Coronary artery (tissue), 2 donors: ENCODE data around the gene GRPEL1.

Experiments used
- DNase-seq: peaks from one replicate; pipeline ENCODE4 v3.0.0-alpha.2; 2017; ENCODE audit warnings: low spot score
- H3K27ac ChIP-seq, 2 donors: fragments of 200-600 bp; sonication (generic); one replicate each; pipeline ENCODE4 v1.5.1; 2016 to 2019
- H3K4me3 ChIP-seq: fragments of 200-600 bp; sonication (generic); 2 replicates; pipeline ENCODE4 v1.5.1; 2016; ENCODE audit warnings: mild to moderate bottlenecking, moderate library complexity
- TF ChIP-seq, protein P1 (sequence below): fragments of 200-600 bp; sonication (generic); IDR thresholded peaks from one replicate; pipeline ENCODE4 v1.5.1; 2019; ENCODE audit warnings: antibody characterized with exemption

The GRPEL1 gene

DNA sequence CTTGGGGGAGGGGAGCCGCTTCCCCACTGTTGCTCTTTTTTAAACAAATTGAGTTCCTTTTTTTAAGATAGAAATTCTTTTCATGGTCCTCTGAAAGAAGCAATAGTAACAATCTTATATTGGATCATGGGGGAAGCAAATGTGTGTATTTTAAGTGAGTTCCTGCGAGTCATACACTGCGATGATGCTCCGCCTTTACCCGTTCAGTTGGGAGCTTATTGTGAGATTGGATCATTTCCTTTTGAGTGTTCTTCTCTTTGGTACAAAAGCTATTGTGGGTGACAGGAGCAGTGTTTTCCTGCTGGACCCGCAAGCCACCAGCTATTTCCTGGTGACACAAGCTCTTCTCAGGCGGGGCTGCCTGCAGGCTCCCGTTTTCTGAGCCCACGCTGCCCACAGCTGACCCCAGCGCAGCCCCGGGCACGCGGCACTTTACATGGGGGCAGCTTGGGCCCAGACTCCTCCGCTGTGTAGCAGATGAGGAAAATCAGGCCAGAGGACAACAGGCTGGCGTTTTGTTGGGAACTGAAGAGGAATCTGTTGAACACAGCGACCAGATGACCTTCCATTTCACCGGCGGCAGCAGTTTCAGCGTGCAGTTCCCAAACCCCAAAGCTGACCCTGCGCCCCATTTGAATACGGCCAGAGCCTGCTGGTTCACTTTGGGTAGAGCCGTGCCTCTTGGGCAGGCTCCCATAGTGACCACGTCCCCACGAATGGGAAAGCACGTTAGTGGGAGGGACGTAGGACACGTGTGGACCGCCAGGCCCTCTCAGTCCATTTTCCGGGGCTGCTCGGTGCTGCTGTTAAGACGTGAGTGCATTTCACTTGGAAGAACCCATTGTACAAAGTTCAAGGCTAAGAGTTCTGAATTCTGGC lies 12.5 kb downstream of the GRPEL1 start:
- no peak for DNase-seq
- H3K4me3 ChIP-seq, result no peak overlapping the region
- H3K27ac ChIP-seq, result no peak overlapping the region
- TF ChIP-seq, protein P1, sequence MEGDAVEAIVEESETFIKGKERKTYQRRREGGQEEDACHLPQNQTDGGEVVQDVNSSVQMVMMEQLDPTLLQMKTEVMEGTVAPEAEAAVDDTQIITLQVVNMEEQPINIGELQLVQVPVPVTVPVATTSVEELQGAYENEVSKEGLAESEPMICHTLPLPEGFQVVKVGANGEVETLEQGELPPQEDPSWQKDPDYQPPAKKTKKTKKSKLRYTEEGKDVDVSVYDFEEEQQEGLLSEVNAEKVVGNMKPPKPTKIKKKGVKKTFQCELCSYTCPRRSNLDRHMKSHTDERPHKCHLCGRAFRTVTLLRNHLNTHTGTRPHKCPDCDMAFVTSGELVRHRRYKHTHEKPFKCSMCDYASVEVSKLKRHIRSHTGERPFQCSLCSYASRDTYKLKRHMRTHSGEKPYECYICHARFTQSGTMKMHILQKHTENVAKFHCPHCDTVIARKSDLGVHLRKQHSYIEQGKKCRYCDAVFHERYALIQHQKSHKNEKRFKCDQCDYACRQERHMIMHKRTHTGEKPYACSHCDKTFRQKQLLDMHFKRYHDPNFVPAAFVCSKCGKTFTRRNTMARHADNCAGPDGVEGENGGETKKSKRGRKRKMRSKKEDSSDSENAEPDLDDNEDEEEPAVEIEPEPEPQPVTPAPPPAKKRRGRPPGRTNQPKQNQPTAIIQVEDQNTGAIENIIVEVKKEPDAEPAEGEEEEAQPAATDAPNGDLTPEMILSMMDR, result no peak

DNA sequence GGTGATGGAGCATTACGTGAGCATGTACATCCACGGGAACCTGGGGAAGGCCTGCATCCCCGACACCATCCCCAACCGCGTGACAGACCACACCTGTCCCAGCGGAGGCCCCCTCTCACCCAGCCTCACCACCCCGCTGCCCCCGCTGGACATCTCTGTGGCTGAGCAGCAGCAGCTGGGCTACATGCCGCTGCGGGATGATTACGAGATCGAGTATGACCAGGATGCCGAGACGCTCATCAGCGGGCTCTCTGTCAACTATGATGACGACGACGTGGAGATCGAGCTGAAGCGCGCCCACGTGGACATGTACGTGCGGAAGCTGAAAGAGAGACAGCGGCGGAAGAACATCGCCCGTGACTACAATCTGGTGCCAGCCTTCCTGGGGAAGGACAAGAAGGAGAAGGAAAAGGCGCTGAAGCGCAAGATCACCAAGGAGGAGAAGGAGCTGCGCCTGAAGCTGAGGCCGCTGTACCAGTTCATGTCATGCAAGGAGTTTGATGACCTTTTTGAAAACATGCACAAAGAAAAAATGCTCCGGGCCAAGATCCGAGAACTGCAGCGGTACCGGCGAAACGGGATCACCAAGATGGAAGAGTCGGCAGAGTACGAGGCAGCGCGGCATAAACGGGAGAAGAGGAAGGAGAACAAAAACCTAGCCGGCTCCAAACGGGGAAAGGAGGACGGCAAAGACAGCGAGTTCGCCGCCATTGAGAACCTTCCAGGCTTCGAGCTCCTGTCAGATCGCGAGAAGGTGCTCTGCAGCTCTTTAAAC lies 13.6 kb downstream of the GRPEL1 start:
- Histone ChIP-seq H3K27ac (no peak overlapping the region), H3K4me3 (no peak overlapping the region)
- TF ChIP-seq, protein P1, result no peak
- no peak for DNase-seq

DNA sequence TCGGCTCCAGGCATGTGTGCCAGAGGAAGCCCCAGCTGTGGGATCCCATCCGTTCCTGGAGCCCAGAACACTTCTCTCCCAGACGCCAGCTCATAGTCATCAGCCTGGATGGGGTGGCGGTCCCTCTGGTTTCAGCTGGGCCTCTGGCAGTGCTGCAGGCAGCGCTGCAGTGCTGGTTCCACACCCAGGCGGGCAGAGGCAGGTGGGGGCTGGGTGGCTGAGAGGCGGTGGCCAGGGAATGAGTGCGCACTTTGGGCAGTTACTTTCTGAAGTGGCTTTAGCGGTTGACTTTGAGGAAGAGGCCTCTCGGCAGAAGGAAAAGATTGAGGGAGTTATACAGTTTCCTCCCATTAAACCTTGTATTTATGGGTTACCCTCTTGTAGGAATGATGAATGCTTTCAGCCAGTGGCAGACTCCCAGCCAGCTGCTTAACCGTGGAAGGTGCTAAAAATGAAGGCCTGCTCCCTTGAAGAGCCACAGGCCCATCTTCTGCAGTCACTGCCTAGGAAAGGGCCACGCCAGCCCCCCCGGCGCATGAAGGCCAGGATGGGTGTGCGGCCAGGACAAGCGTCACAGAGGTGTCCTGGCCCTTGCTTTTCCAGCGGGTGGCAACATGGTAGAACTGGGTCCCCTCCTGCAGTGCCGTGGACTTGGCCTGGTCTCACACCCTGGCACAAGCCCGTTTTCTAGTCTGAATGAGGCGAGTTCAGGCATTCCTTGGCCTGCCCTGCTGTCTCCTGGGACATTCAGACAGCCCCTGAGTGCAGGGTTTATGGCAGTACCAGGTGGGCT lies 14.7 kb downstream of the GRPEL1 start:
- no peak overlapping the region for H3K4me3 ChIP-seq
- TF ChIP-seq, protein P1, result no peak
- no peak overlapping the region for H3K27ac ChIP-seq

DNA sequence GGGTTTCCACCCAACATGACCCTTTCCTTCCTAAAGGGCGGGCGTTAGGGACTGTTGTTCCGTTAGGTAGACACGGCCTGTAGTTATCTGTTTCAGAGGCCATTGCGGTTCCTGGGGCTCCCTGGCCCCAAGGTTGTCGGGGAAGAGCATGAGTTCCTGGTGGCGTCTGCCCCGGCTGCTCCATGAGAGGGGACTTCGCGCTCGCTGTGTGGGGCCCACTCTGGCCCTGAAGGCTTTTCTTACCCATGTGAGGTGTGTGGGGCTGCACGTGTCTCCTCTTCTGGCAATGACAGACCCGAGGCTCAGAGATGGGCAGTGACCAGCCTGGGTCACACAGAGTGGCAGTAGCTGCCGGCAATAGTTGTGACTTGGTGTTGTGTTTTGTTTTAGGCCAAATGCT lies 15.6 kb downstream of the GRPEL1 start:
- Histone ChIP-seq H3K4me3 (no peak overlapping the region), H3K27ac (no peak overlapping the region)
- TF ChIP-seq, protein P1, result no peak
- DNase-seq, result no peak

More for the DNA sequence above, 14.7 kb downstream of the GRPEL1 start:
- no peak for DNase-seq

DNA sequence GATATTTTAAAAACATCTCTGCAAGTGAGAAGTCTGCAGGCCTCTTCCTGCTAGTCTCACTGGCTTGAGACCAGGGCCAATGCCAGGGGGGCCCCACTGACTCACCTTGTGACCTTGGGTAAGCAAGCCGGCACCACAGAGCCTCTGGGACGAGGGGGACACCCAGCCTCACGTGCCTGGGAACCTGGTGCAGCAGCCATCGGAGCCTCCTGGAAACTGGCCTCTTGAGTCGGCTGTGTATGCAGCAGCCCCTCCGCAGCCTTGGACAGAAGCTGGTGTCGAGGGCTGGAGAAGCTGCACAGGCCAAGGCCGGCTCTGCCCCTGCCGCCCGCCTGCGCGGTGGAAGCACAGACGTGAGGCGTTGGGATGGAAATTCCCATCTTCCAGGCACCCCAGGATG lies 16.0 kb downstream of the GRPEL1 start:
- DNase-seq, result no peak
- TF ChIP-seq, protein P1, result no peak
- Histone ChIP-seq H3K4me3 (no peak overlapping the region), H3K27ac (no peak overlapping the region)

DNA sequence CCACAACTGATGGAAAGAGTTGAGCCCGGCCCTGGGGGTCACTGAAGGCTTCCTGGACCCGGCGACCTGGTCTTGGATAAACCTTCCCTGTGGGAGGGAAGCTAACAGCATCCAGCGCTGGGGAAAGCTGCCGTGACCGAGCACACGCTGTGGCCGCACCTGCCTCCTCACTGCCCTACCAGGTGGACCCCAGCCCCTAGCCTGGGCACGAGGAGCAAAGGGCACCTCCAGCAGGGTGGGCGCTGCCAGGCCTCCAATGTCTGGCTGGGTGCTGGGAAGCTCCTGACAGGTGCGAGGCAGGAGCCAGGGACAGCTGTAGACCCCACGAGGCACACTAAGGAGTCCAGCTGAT lies 16.7 kb downstream of the GRPEL1 start:
- no peak for DNase-seq
- H3K27ac ChIP-seq, result no peak overlapping the region
- TF ChIP-seq, protein P1, result no peak
- H3K4me3 ChIP-seq, result no peak overlapping the region
